ENCODE results near the gene TRIM32. TPM values are rescaled to one million over a fixed set of nuclear protein-coding genes. Genes with fewer than 3 reads are reported as not detected.
"Not testable (repeated sequence)": the region's sequence is repeated elsewhere in the genome, so short reads cannot be mapped to it uniquely, and the experiment has no call there.

TRIM32 gene
- total RNA-seq, 4 donors from 2014 or later: 12.4 to 35.7 (median 25.4) TPM

- peak in 1 of 3 donors; percentile 50 for DNase-seq
- TF ChIP-seq, protein P1, sequence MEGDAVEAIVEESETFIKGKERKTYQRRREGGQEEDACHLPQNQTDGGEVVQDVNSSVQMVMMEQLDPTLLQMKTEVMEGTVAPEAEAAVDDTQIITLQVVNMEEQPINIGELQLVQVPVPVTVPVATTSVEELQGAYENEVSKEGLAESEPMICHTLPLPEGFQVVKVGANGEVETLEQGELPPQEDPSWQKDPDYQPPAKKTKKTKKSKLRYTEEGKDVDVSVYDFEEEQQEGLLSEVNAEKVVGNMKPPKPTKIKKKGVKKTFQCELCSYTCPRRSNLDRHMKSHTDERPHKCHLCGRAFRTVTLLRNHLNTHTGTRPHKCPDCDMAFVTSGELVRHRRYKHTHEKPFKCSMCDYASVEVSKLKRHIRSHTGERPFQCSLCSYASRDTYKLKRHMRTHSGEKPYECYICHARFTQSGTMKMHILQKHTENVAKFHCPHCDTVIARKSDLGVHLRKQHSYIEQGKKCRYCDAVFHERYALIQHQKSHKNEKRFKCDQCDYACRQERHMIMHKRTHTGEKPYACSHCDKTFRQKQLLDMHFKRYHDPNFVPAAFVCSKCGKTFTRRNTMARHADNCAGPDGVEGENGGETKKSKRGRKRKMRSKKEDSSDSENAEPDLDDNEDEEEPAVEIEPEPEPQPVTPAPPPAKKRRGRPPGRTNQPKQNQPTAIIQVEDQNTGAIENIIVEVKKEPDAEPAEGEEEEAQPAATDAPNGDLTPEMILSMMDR (IDR thresholded peaks at IDR 0.05): no peak
- TF ChIP-seq POLR2A (IDR thresholded peaks at IDR 0.05): no peak
- Histone ChIP-seq H3K9me3 (no peaks in the 10 kb centered on the region), H3K4me3 (peak overlapping the region in 1 of 4 donors; percentile 5), H3K36me3 (no peaks in the 10 kb centered on the region), H3K4me1 (peaks cover 0 to 43% (median 8%) of the 10 kb centered on the region in 4 donors), H3K27ac (peak overlapping the region in 2 of 4 donors; percentile 41 to 51), H3K27me3 (no peaks in the 10 kb centered on the region)
These were observed 2.5 kb downstream of the TRIM32 start for GRCh38 chr9:116689486-116690032.

DNA sequence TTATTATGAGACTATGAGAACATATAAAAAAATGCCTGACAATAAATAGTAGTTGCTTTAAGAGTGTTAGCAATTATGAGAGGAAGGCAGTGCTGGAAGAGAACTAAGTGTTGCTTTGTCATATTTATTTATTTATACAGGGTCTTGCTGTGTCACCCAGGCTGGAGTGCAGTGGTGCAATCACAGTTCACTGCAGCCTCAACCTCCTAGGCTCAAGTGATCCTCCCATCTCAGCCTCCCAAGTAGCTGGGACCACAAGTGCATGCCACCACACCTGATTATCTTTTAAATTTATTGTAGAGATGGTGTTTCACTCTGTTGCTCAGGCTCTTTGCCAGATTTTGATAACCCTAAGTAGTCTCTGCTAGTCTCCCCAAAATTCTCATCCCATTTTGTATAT lies 3.7 kb downstream of the TRIM32 start:
- not testable (repeated sequence) for H3K27ac ChIP-seq, H3K9me3 ChIP-seq, DNase-seq, H3K27me3 ChIP-seq, H3K4me3 ChIP-seq, H3K36me3 ChIP-seq
- H3K4me1 ChIP-seq: peaks cover 0 to 42% (median 8%) of the 10 kb centered on the region in 4 donors

DNA sequence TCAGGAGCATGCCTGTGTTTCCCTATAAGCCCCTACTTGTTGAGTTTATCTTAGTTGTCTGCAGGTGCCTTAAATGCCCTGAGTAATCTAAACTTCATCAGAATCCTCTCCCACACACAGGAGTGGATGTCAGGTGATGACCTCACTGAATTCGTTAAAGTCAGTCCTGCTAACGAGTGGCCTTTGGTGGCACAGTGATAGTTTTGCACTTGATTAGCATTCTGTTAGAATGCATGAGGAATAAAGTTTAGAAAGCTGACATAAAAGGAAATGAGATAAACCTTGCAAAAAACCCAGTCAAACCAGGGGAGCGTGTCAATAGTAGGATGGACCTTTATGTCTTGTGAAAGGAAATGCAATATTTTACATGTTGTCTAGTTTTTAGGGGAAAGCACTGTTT lies 4.5 kb downstream of the TRIM32 start:
- DNase-seq: no peak
- no peak overlapping the region for H3K4me3 ChIP-seq
- no peaks in the 10 kb centered on the region for H3K27me3 ChIP-seq
- no peaks in the 10 kb centered on the region for H3K36me3 ChIP-seq
- H3K27ac ChIP-seq: no peak overlapping the region
- no peaks in the 10 kb centered on the region for H3K9me3 ChIP-seq
- TF ChIP-seq, protein P1 (IDR thresholded peaks at IDR 0.05): no peak
- no peak for TF ChIP-seq POLR2A (IDR thresholded peaks at IDR 0.05)
- peaks cover 0 to 34% (median 5%) of the 10 kb centered on the region in 4 donors for H3K4me1 ChIP-seq

DNA sequence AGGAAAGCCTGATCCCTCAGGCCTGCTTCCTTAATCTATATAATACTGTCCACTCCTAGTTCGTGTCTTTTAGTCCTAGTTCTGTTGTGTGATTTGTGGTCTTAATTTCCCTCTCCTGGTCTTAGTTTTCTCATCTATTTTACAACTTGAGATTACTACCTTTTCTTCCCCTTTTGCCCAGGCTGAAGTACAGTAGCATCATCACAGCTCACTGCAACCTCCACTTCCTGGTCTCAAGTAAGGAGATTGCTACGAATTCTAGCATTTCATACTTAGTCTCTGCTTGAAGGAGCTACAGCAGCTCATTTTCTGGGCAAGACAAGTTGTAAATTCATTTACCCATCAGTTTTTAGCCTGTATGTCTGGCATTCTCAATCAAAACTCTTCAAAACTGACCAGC lies 5.5 kb downstream of the TRIM32 start:
- no peak for DNase-seq
- Histone ChIP-seq H3K36me3 (peaks cover 0 to 2% (median 0%) of the 10 kb centered on the region in 3 donors), H3K4me3 (no peak overlapping the region), H3K27ac (no peak overlapping the region), H3K27me3 (no peaks in the 10 kb centered on the region), H3K4me1 (peaks cover 0 to 33% (median 5%) of the 10 kb centered on the region in 4 donors), H3K9me3 (no peaks in the 10 kb centered on the region)
- TF ChIP-seq, protein P1 (IDR thresholded peaks at IDR 0.05): no peak
- TF ChIP-seq POLR2A (IDR thresholded peaks at IDR 0.05): no peak

DNA sequence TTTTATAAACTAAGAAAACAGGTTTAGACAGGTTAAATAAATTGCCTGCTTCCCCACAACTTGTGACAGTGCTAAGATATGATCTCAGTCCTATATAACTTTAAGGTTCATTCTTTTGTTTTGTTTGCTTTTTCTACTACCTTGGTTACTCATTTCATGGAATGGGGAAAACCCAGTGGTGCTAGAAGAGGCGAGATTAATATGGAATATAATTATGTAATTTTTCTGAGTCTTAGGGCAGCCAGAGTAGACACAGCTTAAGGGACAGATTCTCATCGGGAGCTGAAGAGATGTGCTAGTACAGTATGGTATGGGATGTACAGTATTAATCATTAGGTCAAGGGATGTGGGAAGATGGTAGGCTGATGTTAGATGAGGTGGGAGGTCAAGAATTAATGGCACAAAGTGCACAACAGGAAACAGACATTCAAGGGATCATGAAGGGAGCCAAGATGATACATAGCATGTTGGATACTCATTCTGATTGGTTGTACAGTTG lies 6.2 kb downstream of the TRIM32 start:
- no peak overlapping the region for H3K27ac ChIP-seq
- H3K4me1 ChIP-seq: peaks cover 0 to 27% (median 2%) of the 10 kb centered on the region in 4 donors
- peaks cover 0 to 9% (median 0%) of the 10 kb centered on the region in 3 donors for H3K36me3 ChIP-seq
- H3K9me3 ChIP-seq: no peaks in the 10 kb centered on the region
- no peak for DNase-seq
- no peak overlapping the region for H3K4me3 ChIP-seq
- TF ChIP-seq, protein P1 (IDR thresholded peaks at IDR 0.05): no peak
- TF ChIP-seq POLR2A (IDR thresholded peaks at IDR 0.05): no peak
- no peaks in the 10 kb centered on the region for H3K27me3 ChIP-seq

DNA sequence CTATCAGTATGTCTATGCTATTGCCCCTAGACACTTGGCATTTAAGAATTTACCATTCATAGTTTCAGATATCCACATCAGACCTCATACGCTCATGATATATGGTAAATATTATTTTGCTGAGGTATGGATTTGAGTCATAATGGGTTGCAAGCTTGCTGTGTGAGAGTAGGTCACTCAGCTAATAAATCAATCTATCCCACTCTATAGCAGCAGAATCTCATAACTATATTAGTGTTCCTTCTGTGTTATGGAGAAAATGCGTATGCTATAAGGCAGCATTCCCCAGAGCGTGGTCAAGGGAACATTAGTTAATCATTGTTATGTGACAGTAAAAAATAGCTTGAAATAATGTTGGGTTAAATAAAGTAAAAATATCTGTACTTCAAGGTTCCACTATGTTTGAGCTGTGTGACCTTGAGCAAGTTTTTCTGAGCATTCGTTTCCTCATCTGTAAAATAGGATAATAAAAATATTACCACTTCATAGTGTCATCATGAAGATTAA lies 7.7 kb downstream of the TRIM32 start:
- TF ChIP-seq, protein P1 (IDR thresholded peaks at IDR 0.05): no peak
- no peak for TF ChIP-seq POLR2A (IDR thresholded peaks at IDR 0.05)
- no peak overlapping the region for H3K4me3 ChIP-seq
- no peak overlapping the region for H3K27ac ChIP-seq
- H3K4me1 ChIP-seq: peaks cover 0 to 11% (median 2%) of the 10 kb centered on the region in 4 donors
- DNase-seq: no peak
- H3K27me3 ChIP-seq: no peaks in the 10 kb centered on the region
- peaks cover 0 to 25% (median 0%) of the 10 kb centered on the region in 3 donors for H3K36me3 ChIP-seq
- no peaks in the 10 kb centered on the region for H3K9me3 ChIP-seq

All from Peyer's patch (tissue), 4 donors.